Measurements from ENCODE around the gene SLC6A6.
"Not testable (repeated sequence)": the region's sequence is repeated elsewhere in the genome, so short reads cannot be mapped to it uniquely, and the experiment has no call there.

The SLC6A6 gene

DNA sequence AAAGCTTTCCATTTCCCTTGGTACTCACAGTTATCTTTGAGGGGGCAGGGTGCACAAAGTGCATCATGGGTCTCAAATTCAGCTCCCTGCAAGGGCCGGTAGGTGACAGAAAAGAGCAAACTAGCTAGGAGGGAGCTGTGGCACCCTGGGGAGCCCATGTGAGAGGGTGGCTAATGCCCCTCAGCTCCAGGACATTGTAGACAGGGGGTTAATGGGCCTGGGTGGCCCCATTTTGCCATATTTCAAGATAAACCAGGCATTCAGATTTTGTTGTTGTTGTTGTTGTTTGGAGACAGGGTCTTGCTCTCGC is 3.7 kb upstream of the SLC6A6 start:
- DNase-seq (ENCODE audit: low spot score) = no peak

DNA sequence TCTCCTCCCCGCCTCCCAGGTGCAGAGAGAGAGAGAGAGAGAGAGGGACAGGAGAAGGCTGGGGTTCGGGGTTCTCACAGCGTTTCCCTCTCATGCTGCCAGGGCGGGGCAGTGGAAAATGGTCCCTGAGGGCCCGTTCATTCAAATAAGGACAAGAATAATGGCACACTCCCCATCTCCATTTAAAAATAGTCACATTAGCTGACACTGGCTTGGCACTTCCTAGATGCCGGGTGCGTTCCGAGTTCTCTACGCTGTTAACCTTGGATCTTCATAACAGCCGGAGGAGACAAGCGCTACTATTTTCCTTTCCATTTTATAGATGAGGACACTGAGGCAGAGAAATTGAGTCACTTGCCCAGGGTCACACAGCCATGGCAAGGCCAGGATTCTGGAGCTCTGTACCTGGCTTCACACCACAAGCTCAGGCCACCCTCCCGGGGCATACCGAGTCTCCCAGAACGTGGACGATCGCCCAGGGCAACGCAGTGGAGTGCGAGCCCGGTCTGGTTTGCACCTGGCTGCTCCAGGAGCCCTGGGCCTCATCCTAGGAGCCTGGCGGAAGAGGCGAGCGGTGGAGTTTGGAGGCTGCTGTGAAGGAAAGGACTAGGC is 608 bp upstream of the SLC6A6 start:
- DNase-seq (ENCODE audit: low spot score) = no peak

DNA sequence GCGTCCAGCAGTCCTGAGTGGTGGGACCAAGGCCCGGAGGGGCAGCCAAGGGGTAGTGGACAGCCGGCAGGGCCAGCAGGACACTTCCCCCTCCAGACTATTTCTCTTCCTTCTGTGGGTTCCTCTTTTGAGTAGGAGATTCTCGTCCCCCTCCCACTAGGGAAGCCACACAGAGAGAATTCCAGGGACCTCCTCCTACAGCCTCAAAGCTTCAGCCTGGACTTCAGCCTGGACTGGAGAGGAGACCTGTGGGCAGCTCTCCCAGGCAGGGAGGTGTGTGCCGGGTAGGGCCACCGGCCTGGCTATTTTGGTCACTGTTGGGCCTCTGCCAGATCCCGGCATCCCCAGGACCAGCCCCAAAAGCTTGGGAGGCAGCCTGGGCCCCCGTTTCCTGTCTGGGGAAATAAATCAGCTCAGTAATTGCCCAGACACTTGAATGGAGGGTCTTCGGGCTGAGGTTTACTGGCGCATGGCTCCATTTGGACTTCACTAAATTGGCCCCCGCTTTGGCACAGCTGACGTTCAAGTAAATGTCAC is 1.3 kb downstream of the SLC6A6 start:
- DNase-seq (ENCODE audit: low spot score) = no peak

DNA sequence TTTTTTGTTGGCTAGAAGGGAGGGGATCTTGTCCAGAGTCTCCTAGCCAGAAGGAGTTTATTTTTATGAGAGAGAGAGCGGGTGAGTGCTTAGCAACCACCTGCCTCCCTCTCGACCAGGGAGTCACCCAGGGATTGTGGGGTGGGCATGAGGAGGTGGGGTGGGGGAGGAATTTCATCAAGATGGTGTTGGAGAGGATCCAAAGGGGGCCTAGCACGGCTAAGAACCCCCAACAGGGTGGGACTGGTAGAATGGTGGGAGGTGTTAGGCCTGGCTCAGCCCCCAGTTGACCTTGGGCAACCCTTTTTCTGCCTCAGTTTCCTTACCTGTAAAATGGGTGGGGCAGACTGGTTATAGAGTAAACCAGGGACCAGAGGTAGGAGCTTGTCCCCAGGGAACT is 1.8 kb downstream of the SLC6A6 start:
- no peak for DNase-seq (ENCODE audit: low spot score)

DNA sequence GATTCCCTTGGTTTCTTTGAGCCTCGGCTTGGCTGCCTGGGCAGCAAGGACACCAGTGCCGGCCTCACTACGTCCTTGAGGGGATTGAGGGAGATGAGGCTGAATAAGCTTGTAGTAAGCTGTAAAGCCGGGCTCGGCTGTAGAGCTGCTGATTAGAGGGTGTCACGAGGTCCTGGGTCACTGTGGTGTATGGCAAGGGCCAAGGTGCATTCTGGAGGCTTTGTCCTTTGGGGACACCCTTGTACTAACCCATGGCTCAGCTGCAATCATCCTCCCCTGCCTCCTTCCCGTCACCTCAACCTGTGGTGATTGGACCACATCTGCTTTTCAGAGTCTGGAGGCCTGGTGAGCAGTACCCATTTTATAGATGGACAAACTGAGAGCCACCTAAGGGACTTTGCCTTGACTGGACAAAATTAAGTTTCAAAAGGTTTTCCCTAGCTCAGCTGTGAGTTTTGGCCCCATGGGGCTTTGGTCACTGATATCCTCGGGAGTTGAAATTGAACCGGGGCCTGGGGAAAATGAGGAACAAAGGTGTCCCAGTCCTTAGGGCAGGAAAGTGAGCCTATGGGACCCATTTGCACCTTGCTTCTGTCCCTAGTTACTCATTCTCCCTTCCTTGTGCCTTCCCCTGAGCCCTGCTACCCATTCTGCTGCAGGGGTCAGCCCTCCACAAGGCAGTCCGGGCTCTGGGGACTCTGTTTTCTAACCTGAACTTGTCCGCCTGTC is 2.4 kb downstream of the SLC6A6 start:
- DNase-seq (ENCODE audit: low spot score) = no peak

DNA sequence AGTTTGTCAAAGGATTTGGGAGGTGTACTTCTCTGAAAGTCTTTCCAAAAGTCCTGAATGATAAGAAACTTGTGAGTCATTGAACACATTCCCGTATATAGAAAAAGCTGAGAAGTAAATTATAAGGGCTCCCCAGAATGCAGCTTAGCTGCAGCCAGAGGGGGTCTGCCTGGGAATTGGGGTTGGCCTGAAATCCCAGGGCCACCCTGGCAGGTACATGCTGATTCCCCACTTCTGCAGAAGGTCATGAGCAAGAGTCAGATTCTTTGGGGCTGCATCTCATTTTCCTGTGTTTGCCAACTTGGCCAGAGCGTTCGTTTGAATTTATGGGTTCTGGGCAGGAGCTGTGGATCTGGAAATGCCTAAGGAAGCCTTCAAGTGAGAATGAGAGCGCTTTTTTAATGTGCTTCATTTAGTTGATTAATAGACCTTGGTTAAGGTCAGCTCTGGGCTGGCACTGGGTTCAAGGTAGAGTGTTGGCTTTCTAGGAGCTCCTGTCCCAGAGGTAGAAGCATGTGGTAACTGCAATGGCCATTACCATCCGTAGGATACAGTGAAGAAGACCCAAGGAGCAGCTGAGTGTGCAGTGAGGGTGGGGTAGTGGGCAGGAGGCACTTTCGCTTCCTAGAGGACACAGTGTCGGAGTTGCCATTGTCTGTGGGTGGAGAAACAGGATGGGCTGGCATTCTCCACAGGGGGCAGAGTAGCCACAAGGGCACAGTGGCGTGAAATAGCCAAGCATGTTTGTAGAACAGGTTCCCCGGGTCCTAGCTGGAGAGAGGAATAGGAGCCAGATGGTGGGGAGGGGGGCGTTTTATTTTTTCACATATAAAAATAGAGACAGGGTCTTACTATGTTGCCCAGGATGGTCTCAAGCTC is 3.2 kb downstream of the SLC6A6 start:
- no peak for DNase-seq (ENCODE audit: low spot score)

DNA sequence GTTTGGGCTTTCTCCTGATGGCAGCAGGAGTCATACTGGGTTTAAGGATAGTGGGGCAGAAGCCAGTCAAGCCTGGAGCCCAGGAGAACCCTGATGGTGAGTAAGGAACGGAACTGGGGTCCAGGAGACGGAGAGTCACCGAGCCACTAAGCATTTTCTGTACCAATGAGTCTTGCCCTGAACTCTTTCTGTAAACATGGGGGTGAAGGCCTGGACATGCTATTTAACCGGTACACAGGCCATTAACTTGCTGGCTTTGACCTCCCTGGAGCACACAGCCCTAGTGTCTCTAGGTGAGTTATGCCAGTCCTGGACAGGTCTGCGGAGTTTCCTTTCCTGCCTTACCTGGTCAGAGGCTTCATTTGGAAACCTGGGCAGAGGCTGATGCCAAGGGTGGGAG is 3.9 kb downstream of the SLC6A6 start:
- no peak for DNase-seq (ENCODE audit: low spot score)

DNA sequence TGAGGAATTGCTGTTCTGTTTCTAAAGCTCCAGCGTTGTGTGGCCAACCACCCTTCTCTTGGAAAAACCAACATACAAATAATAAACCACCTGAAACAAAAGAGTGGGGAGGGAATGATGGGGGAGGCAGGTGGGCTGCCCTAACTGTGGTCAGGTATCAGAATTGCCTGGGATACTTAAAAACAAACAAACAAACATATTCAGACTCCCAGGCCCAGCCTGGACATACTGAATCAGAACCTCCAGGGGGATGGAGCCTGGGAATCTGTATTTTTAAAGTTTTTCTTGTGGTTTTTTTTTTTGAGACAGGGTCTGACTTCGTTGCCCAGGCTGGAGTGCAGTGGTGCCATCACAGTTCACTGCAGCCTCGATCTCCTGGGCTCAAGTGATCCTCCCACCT is 4.4 kb downstream of the SLC6A6 start:
- no peak for DNase-seq (ENCODE audit: low spot score)

DNA sequence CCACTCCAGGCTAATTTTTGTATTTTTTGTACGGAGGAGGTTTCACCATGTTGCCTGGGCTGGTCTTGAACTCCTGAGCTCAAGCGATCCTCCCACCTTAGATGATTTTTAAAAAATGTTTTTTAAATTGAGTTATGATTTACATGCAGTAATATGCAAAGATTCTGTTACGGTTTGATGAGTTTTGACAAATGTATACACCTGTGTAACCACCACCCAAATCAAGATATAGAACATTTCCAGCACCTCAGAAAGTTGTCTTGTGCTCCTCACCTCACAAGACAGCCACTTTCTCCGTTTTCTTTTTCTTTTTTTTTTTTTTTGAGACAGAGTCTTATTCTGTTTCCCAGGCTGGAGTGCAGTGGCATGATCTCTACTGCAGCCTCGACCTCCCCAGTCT is 4.8 kb downstream of the SLC6A6 start:
- DNase-seq (ENCODE audit: low spot score) = no peak

DNA sequence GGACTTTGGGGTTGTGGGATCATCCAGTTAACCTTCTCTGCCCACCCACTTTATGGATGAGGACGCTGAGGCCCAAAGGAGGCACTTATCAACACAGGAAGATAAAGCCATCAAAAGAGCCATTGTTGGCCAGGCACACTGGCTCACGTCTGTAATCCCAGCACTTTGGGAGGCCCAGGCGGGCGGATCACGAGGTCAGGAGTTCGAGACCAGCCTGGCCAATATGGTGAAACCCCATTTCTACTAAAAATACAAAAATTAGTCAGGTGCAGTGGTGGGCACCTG is 7.3 kb downstream of the SLC6A6 start:
- not testable (repeated sequence) for DNase-seq (ENCODE audit: low spot score)

DNA sequence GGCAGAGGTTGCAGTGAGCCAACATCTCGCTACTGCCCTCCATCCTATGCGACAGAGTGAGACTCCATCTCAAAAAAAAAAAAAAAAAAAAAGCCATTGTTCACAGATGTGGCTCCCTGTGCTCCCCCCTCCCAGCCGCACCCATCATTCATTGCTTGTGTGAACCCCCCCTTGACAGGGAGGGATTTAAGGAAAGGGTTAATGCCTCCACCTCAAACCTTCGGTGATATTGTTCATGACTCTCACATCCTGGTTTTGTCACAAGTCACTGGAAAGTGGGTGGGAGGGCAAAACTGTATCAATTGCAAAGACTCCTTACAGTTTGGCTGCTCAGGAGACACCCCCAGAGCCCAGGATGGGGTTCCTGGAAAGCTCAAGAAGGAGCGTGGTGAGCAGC is 7.7 kb downstream of the SLC6A6 start:
- no peak for DNase-seq (ENCODE audit: low spot score)

DNA sequence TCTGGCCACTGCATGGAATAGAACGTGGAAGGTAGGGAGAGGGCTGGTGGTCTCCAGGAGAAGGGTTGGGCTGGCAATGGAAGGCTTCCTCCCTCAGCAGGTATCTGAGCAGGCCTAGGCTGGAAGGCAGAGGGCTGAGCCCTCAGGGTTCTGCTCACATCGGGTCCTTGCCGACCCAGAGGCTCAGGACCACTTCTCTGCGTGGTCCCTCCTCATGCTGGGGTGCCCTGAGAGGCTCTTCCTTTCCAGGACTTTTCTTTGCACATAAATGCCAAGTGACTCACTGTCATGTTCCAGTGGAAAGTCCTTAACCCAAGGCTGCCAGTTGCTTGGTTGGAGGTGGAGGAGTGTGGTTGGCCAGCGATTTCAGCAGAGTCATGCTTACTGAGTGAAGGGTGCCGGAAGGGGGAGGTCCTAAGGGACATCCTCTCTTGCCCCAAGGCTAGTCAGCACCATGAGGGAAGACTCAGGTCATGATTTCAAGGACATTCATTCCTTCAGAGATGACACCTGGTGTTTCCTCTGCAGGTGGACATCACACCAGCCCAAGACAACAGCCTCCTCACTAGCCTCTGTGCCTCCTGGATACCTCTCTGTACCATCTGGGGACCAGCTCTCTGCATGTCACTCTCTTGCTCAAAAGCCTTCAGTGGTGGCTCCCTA is 8.2 kb downstream of the SLC6A6 start:
- no peak for DNase-seq (ENCODE audit: low spot score)

DNA sequence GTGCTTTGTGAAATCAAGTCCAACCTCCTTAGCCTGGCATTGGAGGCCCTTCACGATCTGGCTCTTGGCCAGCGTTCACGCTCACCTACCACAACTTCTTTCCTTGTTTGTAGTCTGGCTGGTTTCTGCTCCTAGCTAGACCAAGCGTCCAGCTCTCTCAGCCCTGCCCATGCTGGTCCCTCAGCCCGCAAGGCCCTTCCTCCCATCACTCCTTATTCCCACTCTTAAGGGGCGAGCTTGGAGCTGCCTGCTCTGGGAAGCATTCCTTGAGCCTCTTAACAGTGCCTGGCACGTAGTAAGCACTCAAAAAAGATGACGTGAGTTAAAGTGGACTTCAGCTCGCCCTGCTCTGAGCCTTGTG is 8.7 kb downstream of the SLC6A6 start:
- no peak for DNase-seq (ENCODE audit: low spot score)

DNA sequence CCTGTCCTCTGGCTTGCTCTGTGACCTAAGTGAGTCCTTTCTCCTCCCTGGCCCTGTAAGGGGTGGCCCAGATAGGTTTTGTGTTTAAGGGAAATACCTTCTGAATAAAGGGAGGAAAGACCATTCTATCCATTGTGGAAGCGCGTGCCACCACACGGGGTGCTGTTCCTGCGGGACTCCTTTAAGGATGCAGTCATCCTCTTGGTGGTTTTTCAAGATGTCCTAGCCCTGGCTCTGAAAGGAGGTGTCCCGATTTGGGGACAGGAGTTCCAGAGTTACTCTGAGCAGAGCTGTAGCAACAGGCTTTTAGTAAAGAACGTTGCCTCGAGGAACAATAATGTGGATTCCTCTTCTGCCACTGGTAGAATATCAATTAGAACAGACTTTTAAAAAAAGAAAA is 9.6 kb downstream of the SLC6A6 start:
- DNase-seq (ENCODE audit: low spot score) = no peak

DNA sequence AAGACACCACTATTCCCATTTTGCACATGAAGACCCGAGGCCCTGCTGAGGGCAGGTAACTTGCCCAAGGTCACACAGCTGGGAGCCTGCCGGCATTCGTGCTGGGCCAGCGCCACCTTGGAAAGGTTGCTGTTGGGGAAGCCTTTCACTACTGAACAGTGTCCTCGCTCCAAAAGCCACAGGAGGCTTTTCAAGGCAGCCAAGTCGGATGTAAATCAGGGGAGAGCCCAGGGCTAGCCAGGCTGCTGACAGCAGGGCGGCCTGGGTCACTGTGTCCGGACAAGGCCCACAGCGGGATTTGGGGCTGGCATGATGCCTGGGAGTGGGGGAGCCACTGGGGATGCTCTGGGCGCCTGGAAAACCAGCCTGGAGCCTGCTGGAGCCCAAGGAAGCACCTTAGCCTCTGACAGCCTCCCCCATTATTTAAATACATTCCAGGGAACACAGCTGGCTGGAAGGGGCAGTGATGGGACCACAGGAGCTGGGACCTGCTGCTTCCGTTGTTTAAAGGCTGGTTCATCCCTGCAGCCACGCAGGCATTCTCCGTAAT is 10.5 kb downstream of the SLC6A6 start:
- no peak for DNase-seq (ENCODE audit: low spot score)

DNA sequence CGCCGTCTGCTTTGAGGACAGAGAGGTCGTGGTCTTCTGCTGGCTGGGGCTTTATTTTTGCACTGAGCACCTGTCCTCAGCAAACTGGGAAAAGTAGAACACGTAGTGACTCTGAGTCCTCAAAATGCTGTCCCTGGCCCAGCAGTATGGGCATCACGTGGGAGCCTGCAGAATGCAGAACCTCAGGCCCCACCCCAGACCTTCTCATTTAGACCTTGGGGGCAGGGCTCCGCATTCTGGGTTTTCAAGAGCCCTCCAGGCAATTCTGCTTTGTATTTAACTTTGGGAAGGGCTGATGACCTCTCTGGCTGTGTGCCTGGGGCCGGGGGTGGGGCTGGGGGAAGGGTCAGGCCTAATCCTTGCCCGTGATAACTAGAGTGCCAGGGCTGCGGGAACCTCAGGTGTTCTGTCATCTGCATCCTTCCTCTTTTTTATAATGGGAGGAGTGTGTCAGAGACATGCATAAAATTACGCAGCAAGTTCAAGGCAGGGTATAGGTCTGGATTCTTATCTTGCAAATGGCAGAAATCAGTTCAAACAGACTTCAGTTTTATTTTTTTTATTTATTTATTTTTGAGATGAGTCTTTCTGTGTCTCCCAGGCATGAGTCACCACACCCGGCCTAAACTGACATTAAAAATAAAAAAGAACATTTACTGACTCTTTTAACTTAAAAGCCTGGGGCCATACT is 11.1 kb downstream of the SLC6A6 start:
- no peak for DNase-seq (ENCODE audit: low spot score)

DNA sequence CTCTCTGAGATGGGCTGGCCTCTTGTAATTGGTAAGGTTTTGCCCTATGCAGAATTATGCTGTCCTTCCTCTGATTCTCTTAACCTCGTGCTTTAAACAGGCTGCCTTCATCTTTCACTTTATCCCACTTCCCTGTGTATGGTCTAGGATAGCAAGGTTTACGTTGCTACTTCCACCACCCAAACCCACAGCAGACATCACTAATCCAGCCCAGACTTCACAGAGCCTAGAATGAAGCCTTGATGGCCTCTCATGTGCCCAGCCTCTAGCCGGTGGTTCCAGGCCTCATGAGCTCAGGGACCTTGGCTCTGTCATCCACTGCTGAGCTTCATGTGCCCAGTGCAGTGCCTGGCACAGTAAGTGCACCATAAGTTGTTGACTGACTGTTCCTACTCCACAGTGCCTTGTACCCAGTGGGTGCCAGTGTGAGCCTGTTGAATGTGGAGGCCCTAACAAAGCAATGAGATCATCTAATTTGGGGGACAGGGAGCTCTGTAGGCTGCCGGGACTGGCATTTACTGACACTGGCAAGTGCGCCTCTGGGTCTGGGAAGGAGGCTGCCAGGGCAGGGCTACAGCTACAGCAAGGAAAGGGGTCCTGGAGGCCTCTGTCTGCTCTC is 12.5 kb downstream of the SLC6A6 start:
- DNase-seq (ENCODE audit: low spot score) = no peak

DNA sequence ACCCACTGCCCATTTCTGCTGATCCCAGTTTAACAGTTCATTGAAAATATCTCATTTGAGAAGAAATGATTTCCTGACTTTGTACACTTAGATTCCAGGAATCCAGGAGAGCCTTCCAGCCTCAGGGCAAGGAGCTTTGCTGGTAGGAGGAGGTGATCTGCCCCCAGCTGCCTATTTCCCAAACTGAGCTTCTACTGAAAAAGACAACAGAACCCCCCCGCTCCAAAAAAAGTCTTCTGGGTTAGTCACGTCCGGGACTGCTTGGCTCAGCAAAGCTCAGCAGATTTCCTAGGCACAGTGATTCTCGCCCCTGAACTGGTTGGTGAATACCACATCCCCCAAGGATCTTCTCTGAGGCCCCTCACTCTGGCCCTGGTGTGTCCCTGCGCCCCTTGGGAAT is 13.1 kb downstream of the SLC6A6 start:
- DNase-seq (ENCODE audit: low spot score) = no peak

DNA sequence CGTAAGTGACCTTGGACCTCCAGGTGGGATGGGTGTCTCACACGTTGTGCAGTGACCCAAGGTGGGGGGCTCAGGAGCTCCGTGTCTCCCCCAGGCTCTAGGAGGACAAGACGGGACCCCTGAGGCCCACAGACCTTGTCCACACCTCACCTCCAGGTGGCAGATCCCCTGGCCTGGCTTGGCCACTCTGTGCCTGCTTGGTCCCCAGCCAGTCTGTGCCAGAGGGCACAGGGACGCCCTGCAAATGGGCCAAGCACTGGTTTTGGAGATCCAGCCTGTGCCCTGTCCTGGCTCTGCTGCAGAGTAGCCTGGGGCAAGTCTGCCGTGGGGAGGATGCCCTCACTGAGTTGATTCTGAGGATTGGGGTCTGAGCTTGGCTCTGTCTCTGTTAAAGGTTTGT is 14.0 kb downstream of the SLC6A6 start:
- no peak for DNase-seq (ENCODE audit: low spot score)

DNA sequence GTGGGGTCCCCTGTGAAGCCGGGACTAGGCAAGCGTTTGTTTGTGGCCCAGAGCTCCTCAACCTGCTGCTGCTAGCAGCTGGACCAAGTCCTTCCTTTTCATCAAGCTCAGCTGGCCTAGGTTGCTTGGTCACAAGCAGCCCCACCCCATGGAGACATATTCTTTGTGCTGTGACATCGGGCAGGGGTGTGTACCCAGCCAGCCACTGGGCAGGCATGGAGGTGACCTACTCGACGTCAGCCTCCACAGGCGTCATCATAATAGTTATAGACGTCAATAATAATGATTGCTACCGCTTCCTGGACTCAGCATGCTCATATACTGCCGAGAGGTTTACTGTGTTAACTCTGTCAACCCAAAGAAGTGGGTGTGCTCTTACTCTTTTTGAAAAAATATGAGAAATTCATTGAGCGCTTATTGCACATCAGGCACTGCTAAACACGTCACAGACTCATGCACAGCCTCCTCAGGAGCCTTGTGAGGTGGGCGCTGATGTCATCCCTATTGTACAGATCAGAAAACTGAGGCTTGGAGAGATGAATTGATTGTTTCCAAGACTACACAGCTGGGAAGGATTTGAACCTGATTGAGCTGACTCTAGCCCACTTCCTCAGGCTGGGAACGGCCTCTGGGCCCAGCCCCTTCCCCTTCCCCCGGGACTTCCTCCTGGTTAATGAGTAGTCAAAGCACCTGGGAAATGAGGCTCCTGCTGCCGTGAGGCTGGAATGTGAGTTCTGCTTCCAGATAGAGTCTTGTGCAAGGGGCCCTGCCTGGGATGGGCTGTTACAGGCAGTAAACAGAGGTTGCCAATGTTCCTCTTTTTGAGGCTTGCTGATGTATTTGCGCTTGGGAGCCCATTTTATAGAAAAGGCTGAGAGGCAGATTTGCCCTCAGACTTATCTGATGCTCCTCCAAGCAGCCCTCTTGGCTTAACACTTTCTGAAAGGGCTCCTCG is 16.2 kb downstream of the SLC6A6 start:
- DNase-seq (ENCODE audit: low spot score) = no peak

Measured in ecto neural progenitor cell (in vitro differentiated cells).